UCSD-AML1 (cell line): Measurements from ENCODE around the gene TUBA3E.
"Not testable (repeated sequence)": the region's sequence is repeated elsewhere in the genome, so short reads cannot be mapped to it uniquely, and the experiment has no call there.

ENCODE experiments used
- DNase-seq: peaks from one replicate; lab custom pipeline; 2025; ENCODE audit not compliant: unreplicated experiment; lab: John Stamatoyannopoulos, UW

TUBA3E gene

GRCh38 chr2:130165293-130166016, 32.8 kb downstream of the TUBA3E start:
- no peak for DNase-seq

- no peak for DNase-seq
Measured at GRCh38 chr2:130162968-130163367, 35.3 kb downstream of the TUBA3E start.

GRCh38 chr2:130162486-130162885, 35.8 kb downstream of the TUBA3E start:
- not testable (repeated sequence) for DNase-seq

GRCh38 chr2:130160838-130161705, 37.2 kb downstream of the TUBA3E start:
- not testable (repeated sequence) for DNase-seq

- DNase-seq, result no peak
Measured at GRCh38 chr2:130160131-130160530, 38.1 kb downstream of the TUBA3E start.

- not testable (repeated sequence) for DNase-seq
Measured at GRCh38 chr2:130159376-130159775, 38.9 kb downstream of the TUBA3E start.

GRCh38 chr2:130158631-130159030, 39.6 kb downstream of the TUBA3E start:
- DNase-seq, result no peak

GRCh38 chr2:130157825-130158514, 40.3 kb downstream of the TUBA3E start:
- DNase-seq, result peak; percentile 61

- not testable (repeated sequence) for DNase-seq
Measured at GRCh38 chr2:130157354-130157753, 40.9 kb downstream of the TUBA3E start.

- DNase-seq, result no peak
Measured at GRCh38 chr2:130156624-130157004, 41.6 kb downstream of the TUBA3E start.

- DNase-seq, result peak; percentile 15
Measured at GRCh38 chr2:130155956-130156623, 42.1 kb downstream of the TUBA3E start.

- DNase-seq, result no peak
Measured at GRCh38 chr2:130154773-130155765, 43.2 kb downstream of the TUBA3E start.

- DNase-seq, result not testable (repeated sequence)
Measured at GRCh38 chr2:130154423-130154770, 43.8 kb downstream of the TUBA3E start.

- not testable (repeated sequence) for DNase-seq
Measured at GRCh38 chr2:130153721-130154422, 44.4 kb downstream of the TUBA3E start.

GRCh38 chr2:130152816-130153595, 45.2 kb downstream of the TUBA3E start:
- DNase-seq, result no peak

- not testable (repeated sequence) for DNase-seq
Measured at GRCh38 chr2:130152136-130152815, 46.0 kb downstream of the TUBA3E start.

GRCh38 chr2:130151145-130151512, 47.1 kb downstream of the TUBA3E start:
- not testable (repeated sequence) for DNase-seq
